D721Med (cell line): Measurements from ENCODE around the gene SPTBN5.

Experiments used
- DNase-seq: peaks from one replicate; pipeline ENCODE4 v3.0.0; 2011; ENCODE audit warnings: low spot score; ENCODE audit not compliant: insufficient read length
- FAIRE-seq: peaks from 2 replicates; lab custom pipeline; 2011; peaks lifted over from hg19 to GRCh38; lab: Jason Lieb, UNC
- CTCF ChIP-seq: IDR thresholded peaks from 2 replicates; pipeline ENCODE4 v1.5.1; 2012; ENCODE audit warnings: mild to moderate bottlenecking, control low read depth; ENCODE audit not compliant: insufficient read depth; ENCODE audit errors: missing control alignments

Gene SPTBN5

GRCh38 chr15:41911691-41912345 lies 18.0 kb upstream of the SPTBN5 start:
- no peak for TF ChIP-seq CTCF
- no peak for DNase-seq
- FAIRE-seq = no peak

DNA sequence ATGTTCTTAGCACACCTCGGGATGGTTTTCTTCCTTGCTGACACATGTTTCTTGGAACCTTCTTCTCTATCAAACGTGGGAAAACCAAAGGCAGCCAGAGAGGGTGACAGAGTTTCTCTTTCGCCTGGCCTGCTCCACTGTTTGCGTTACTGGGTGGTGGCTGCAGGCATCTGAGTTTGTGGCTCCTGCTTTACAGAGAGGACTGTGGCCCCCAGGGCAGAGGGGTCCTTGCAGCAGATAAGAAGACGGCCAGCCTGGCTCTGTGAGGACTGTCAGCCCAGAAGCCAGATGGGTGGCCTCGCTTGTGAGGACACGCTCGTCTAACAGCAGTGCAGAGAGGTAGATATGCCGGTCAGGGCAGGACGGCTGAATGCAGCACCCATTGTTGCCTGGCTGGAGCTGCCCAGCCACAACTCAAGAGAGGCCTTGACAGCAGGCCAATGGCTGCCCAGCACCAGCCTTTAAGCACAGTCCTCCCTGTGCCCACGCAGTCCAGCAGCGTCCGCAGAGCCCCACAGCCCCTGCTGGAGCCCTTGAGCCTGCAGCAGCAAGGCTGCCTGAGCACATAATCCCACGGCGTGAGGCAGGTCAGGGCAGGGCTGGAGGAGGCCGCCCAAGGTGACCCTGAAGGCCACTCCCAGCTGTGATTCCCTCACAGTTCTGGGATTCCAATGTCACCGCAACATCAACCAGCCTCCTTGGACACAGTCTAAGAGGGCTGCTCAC lies 15.0 kb upstream of the SPTBN5 start:
- no peak for TF ChIP-seq CTCF
- FAIRE-seq (no peak), DNase-seq (no peak)

- DNase-seq (no peak), FAIRE-seq (no peak)
- TF ChIP-seq CTCF = no peak
Observed at GRCh38 chr15:41907141-41907540, 13.3 kb upstream of the SPTBN5 start.

DNA sequence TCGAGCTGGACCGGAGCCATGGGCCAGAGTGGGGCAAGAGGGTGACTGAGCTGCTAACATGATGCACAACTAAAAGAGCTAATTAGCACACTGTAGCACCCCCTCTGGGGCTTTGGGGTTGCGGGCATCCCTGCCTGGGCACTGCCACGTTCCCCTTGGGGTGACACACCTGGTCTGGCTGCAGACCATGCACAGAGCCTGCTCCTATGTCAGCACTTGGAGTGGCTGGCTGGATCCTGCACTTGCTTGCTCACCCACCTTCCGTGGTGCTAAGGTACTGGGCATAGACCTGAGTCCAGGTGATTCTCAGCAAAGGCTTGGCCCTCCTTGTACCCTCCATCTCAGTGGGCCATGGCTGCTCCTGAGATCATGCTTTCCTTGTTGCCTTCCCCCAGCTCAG lies 12.8 kb upstream of the SPTBN5 start:
- DNase-seq = no peak
- no peak for FAIRE-seq
- no peak for TF ChIP-seq CTCF

DNA sequence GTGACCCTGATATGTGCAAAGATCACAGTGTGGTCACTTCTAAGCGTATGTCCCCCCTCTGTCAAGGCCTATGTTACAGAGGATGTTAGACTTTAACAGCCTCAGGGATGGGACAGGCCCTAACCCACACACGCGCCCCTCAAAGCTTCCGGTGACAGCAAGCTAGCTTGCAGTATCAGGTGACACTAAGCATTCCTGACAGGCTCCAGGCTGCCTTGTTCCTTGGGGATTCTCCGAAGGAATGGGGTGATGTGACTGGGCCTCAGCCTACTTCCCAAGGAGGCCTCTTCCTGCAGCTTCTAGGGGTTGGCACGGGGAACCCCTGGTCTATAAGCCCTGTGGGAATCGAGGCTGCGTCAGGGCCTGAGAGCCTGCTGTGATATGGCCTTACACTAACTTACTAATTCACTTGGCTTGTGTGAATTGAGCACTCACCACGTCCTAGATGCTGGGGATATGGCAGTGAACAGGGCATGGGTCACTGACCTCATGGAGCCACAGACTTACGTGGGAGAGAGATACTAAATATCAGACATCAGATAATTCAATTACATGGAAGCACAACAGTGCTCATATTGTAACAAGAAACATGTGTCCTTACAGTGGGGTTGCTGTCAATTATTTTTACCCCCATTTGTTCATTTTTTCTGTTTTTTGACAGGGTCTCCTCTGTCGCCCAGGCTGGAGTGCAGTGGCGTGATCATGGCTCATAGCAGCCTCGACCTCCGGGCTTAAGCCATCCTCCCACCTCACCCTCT lies 11.4 kb upstream of the SPTBN5 start:
- DNase-seq = no peak
- no peak for FAIRE-seq
- TF ChIP-seq CTCF = no peak

GRCh38 chr15:41904541-41905005 lies 10.7 kb upstream of the SPTBN5 start:
- TF ChIP-seq CTCF = peak; percentile 89
- FAIRE-seq = no peak

More at GRCh38 chr15:41904541-41905005, 10.7 kb upstream of the SPTBN5 start:
- peak; percentile 88 for DNase-seq
